WERI-Rb-1 (cell line): Measurements from ENCODE around the gene SCN4B.

Experiments
- DNase-seq: peaks from one replicate; pipeline ENCODE4 v3.0.0-alpha.2; 2020
- H3K27ac ChIP-seq: fragments of 250-450 bp; sonication (Bioruptor Pico); 2 replicates; pipeline ENCODE4 v1.5.1; 2020; ENCODE audit warnings: mild to moderate bottlenecking, moderate library complexity
- H3K27me3 ChIP-seq: fragments of 250-450 bp; sonication (Bioruptor Pico); 2 replicates; pipeline ENCODE4 v1.5.1; 2021; ENCODE audit warnings: mild to moderate bottlenecking, low read depth, moderate library complexity; ENCODE audit not compliant: insufficient read depth, severe bottlenecking
- H3K36me3 ChIP-seq: fragments of 250-450 bp; sonication (Bioruptor Pico); 2 replicates; pipeline ENCODE4 v1.5.1; 2020; ENCODE audit warnings: mild to moderate bottlenecking, moderate library complexity
- H3K4me3 ChIP-seq: 2 replicates; pipeline ENCODE4 v1.5.1; 2011; ENCODE audit warnings: low read depth, mild to moderate bottlenecking, control low read depth, low read length
- H3K9me3 ChIP-seq: fragments of 250-450 bp; sonication (Bioruptor Pico); 2 replicates; pipeline ENCODE4 v1.5.1; 2021; ENCODE audit warnings: mild to moderate bottlenecking, moderate library complexity; ENCODE audit not compliant: severe bottlenecking
- CTCF ChIP-seq: IDR thresholded peaks from 2 replicates; pipeline ENCODE4 v1.5.1; 2011; ENCODE audit warnings: low read depth, mild to moderate bottlenecking, control low read depth, inconsistent platforms, low read length

SCN4B gene

GRCh38 chr11:118135051-118135795 is 17.4 kb downstream of the SCN4B start:
- DNase-seq = no peak
- Histone ChIP-seq H3K4me3 (no peak overlapping the region), H3K27ac (no peak overlapping the region), H3K9me3 (no peaks in the 10 kb centered on the region), H3K36me3 (no peaks in the 10 kb centered on the region), H3K27me3 (no peaks in the 10 kb centered on the region)
- no peak for TF ChIP-seq CTCF

DNA sequence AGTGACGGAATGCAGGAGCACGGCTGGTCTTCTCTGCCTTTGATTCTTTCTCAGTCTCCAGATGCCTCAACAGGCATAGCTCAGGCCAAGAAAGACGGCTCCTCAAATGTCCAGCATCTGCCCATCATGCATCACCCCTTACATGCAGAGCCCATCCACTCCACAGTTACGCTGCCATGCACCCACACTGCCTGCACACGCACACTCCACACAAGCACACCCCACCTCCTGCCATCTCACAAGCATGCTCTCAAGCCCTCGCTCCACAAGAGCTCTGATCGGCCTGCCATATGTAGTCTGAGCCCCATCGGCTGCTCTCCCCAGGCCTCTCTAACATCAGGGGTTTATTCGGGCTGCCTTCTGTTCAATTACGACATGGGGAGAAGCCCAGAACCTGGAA is 18.8 kb downstream of the SCN4B start:
- no peak overlapping the region for H3K27ac ChIP-seq

GRCh38 chr11:118132385-118133151 is 20.1 kb downstream of the SCN4B start:
- Histone ChIP-seq H3K36me3 (no peaks in the 10 kb centered on the region), H3K27me3 (no peaks in the 10 kb centered on the region), H3K9me3 (no peaks in the 10 kb centered on the region), H3K27ac (no peak overlapping the region), H3K4me3 (no peak overlapping the region)
- DNase-seq = no peak
- no peak for TF ChIP-seq CTCF

More for the DNA sequence above, 18.8 kb downstream of the SCN4B start:
- DNase-seq = no peak
- no peaks in the 10 kb centered on the region for H3K27me3 ChIP-seq
- no peaks in the 10 kb centered on the region for H3K9me3 ChIP-seq
- no peak overlapping the region for H3K4me3 ChIP-seq
- no peaks in the 10 kb centered on the region for H3K36me3 ChIP-seq
- TF ChIP-seq CTCF = no peak

GRCh38 chr11:118129471-118130172 is 23.0 kb downstream of the SCN4B start:
- no peaks in the 10 kb centered on the region for H3K36me3 ChIP-seq
- H3K9me3 ChIP-seq = no peaks in the 10 kb centered on the region
- TF ChIP-seq CTCF = no peak
- H3K27ac ChIP-seq = no peak overlapping the region
- DNase-seq = no peak
- no peak overlapping the region for H3K4me3 ChIP-seq
- H3K27me3 ChIP-seq = no peaks in the 10 kb centered on the region

DNA sequence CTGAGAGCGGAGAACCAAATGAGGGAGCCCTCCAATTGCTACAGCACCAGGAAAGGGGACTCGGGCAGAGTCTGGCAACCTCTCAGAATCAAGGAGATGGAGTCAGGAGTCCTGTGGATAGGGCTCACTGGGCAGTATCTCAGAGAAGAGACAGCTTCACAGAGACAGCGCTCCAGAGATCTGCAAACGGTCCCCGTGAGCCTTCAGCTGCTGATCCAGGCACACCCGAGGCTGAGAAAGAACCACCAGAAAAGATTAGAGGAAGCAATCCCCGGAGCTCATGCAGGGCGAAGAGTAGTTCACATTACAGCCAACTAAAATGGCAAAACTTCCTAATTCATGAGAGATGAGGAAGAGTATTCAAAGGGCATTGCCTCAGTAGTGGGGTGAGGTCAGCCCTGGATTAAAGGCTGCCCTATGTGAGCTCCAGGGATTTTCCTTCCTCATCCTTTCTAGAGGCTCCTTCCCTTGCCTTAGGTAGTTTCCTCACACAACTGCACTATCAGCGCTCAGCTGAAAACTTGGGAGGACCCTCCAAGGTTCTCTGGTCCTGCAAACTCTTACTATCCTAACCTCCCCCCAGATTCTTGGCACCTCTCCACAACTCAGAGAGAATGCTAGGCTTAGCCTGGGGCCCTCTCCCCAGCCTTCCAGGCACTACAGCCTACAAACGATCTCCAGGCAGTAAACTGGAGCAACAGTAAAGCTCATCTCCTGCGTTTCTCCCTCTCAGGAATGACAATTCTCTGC is 23.7 kb downstream of the SCN4B start:
- Histone ChIP-seq H3K36me3 (no peaks in the 10 kb centered on the region), H3K27ac (no peak overlapping the region), H3K9me3 (no peaks in the 10 kb centered on the region), H3K4me3 (no peak overlapping the region), H3K27me3 (no peaks in the 10 kb centered on the region)
- DNase-seq = no peak
- TF ChIP-seq CTCF = no peak
